CD4-positive, alpha-beta T cell treated with Interleukin-15 for 1 hour (primary cell): Measurements from ENCODE around the gene ESPNL.
"Not testable (repeated sequence)": the region's sequence is repeated elsewhere in the genome, so short reads cannot be mapped to it uniquely, and the experiment has no call there.

ENCODE experiments used
- DNase-seq: peaks from one replicate; pipeline ENCODE4 v3.0.0-alpha.2; 2020

ESPNL gene, protein sequence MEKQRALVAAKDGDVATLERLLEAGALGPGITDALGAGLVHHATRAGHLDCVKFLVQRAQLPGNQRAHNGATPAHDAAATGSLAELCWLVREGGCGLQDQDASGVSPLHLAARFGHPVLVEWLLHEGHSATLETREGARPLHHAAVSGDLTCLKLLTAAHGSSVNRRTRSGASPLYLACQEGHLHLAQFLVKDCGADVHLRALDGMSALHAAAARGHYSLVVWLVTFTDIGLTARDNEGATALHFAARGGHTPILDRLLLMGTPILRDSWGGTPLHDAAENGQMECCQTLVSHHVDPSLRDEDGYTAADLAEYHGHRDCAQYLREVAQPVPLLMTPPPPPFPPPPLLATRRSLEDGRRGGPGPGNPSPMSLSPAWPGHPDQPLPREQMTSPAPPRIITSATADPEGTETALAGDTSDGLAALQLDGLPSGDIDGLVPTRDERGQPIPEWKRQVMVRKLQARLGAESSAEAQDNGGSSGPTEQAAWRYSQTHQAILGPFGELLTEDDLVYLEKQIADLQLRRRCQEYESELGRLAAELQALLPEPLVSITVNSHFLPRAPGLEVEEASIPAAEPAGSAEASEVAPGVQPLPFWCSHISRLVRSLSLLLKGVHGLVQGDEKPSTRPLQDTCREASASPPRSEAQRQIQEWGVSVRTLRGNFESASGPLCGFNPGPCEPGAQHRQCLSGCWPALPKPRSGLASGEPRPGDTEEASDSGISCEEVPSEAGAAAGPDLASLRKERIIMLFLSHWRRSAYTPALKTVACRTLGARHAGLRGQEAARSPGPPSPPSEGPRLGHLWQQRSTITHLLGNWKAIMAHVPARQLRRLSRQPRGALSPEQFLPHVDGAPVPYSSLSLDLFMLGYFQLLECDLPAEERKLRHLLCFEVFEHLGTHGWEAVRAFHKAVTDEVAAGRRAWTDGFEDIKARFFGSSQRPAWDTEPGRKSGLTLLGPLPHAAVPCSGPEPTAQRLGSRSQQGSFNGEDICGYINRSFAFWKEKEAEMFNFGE

DNA sequence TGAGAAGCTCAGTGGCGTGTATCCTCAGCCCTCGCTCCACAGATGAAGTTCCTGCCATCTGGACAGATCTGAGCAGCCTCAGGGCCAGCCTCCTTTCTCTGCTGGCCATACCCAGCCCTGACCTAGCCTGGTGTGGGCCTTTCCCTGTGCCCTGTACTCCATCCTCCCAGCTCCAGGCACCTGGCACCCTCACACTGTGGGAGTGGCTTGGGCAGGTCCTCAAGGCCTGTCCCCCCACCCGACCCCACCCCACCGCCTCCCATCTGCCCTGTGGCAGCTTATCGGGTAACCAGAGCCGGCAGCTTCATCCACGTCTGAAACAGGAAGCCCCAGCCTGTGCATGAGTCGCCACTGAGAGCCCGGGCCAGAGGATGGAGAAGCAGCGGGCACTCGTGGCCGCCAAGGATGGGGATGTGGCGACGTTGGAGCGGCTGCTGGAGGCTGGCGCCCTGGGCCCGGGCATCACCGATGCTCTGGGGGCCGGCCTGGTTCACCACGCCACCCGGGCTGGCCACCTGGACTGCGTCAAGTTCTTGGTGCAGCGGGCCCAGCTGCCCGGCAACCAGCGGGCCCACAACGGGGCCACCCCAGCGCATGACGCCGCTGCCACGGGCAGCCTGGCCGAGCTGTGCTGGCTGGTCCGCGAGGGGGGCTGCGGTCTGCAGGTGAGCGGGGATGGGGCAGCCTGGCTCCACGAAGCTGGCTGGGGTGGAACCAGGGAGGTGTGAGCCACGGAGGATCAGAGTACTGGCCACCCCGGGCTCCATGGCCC is at the start of gene ESPNL:
ESPNL (plus strand) TSS at position 292 of the 772 bp plus-strand sequence; CDS start at position 372, 80 bp downstream.
- DNase-seq = no peak

DNA sequence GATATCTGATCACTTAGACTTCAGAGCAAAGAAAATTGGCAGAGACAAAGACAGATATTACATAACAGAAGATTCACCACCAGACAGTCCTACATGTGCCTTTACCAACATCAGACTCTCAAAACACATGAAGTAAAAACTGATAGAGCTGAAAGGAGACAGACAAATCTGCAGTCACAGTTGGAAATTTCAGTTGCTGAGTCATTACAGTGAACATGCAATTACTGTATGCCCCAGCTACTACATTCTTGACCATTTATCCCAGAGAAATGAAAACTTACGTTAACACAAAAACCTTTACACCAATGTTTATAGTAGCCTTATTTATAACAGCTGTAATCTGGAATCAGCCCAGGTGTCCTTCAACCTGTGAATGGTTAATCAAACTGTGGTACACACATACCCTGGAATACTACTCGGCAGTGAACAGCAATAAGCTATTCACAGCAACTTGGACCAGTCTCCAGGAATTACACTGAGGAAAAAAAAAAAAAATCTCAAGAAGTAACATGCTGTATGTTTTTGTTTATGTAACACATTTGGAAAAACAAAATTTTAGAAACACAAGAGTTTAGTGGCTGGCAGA is 46.9 kb upstream of the ESPNL start:
- DNase-seq = no peak

DNA sequence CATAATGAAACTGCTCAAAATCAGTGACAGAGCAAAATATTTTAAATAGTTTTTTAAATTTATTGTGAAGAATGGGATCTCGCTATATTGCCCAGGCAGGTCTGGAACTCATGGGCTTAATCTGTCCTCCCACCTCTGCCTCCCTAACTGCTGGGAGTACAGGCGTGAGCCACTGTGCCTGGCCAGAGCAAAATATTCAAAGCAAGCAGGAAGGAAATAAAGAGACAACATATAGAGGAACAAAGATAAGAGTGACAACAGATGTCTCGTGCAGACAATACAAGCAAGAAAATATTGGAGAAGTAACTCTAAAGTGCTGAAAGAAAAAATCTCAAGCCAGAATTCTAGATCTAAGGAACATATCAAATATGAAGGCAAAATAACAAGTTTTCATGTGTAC is 44.3 kb upstream of the ESPNL start:
- DNase-seq = no peak

DNA sequence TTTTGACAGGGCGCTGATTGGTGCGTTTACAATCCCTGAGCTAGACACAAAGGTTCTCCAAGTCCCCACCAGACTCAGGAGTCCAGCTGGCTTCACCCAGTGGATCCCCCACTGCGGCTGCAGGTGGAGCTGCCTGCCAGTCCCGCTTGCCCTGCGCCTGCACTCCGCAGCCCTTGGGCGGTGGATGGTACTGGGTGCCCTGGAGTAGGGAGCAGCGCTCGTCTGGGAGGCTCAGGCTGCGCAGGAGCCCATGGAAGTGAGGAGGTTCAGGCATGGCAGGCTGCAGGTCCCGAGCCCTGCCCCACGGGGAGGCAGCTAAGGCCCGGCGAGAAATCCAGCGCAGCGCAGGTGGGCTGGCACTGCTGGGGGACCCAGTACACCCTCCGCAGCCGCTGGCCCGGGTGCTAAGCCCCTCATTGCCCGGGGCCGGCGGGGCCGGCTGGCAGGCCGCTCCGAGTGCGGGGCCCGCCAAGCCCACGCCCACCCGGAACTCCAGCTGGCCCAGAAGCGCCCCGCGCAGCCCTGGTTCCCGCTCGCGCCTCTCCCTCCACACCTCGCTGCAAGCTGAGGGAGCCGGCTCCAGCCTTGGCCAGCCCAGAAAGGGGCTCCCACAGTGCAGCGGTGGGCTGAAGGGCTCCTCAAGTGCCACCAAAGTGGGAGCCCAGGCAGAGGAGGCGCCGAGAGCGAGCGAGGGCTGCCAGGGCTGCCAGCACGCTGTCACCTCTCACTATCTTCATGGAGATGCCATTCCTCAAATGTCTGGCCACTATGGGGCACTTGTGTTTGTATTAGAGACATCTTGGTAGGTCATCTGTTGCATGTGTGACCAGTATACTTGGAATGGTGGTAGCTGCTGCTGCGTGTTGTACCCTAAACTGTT is 42.2 kb upstream of the ESPNL start:
- not testable (repeated sequence) for DNase-seq

DNA sequence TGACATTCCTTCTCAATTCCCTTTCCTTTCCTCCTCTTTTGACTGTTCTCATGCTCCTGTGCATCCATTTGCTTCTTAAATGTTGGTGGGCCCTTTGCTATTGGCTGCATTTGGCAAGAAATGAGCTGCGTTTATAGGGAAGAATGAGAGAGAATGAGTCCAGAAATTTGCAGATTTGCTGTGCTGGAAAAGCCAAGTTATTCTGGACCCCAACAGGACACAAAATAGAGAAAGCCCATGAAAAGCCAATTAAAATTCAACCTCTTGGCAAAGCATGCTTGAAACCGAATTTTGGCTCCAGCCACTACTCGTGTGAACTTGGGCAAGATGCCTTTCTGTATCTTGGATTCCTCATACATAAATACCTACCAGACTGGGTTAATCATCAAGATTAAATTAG is 40.6 kb upstream of the ESPNL start:
- no peak for DNase-seq

DNA sequence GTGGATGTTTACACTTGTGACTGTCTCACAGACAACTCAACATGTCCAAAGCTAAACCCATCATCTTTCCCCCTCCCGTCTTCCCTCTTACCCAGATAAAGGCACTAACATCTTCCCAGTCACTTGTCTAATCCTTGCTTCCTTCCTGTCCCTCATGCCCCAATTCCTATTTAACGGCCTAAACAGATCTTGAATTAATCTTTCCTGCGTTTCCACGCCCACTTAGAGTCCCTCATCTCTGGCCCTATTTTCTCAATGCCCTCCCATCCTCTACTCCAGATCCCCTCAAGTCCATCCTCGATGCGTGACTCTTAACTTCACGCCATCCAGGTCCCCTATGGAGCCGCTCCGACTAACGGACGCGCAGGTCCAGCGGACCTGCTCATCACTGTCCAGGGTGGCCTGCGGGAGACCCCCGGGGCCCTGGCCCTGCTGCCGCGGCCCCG is 40.0 kb upstream of the ESPNL start:
- DNase-seq = no peak

DNA sequence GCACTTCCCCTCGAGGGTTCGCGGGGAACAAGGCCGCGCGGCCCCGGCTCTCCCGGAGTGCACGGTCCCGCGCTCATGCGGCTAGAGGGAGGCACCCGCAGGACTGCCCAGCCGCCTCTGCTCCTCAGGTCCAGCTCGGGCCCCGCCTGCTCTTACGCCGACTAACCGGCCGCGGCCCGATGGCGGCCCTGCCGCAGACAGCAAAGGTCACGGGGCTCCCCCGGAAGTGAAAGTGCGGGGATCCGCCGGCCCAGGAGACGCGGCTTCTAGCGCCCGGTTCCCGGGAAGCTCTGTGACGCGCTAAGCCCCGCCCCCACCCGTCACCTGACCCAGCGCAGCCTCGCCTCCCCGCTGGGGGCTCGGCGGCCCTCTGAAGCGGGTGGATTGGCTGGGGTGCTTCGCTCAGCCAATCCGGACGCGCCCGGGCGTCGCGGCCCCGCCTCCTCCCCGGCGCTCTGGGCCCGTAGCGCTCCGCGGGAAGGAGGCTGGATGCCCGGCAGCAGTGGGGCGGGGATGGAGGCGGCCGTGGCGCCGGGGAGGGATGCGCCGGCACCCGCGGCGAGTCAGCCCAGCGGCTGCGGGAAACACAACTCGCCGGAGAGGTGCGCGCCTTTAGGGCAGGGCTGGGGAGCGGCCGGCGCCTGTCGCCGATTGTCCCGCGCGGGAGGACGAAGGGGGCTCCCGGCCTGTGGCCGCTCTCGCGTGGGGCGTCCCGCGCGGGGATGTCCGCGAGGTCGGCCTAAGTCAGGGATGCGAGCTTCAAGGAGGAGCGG is 39.4 kb upstream of the ESPNL start, which contains the start of gene SCLY:
SCLY (plus strand) TSS at position 460 of the 773 bp plus-strand sequence; CDS start at position 514, 54 bp downstream.
- DNase-seq = peak; percentile 98

DNA sequence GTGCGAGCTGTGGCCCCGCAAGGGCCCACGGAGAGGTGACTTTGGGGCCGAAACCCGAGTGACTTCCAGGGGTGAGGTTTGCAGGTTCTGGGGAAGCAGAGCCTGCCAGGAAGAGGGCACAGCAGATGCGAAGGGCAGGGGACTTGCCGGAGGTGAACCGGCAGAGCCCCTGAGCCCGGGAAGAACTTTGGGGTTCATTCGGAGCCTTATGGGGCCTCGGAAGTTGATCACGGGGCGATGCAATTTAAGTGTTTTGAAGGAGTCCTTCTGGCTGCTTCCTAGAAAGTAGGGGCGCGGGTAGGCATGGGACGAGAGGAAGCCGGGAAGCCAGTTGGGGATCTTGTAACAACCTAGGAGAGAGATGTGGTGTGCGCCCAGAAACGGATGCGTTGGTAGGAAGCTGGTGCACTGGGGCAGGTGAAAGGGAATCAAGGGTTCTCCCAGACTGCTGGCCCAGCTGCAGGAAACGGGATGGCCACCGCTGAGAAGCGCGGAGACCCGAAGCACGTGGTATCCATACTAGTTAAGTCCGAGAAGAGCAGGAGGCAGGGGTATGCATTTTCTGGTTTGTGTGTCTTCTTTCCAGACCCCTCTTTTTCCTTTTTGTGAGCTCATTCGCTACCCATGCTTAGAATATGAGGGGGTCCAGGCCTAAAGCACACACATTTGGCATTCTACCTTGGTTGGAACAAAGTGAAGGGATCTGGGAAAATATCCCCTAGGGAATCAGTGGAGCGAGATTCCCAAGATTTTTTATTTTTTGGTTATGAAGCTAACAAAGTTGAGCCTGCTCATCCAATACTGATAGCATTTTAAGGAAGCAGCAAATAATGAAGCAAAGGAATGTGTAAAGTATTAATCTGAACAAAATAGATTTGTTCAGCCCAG is 38.6 kb upstream of the ESPNL start:
- no peak for DNase-seq

DNA sequence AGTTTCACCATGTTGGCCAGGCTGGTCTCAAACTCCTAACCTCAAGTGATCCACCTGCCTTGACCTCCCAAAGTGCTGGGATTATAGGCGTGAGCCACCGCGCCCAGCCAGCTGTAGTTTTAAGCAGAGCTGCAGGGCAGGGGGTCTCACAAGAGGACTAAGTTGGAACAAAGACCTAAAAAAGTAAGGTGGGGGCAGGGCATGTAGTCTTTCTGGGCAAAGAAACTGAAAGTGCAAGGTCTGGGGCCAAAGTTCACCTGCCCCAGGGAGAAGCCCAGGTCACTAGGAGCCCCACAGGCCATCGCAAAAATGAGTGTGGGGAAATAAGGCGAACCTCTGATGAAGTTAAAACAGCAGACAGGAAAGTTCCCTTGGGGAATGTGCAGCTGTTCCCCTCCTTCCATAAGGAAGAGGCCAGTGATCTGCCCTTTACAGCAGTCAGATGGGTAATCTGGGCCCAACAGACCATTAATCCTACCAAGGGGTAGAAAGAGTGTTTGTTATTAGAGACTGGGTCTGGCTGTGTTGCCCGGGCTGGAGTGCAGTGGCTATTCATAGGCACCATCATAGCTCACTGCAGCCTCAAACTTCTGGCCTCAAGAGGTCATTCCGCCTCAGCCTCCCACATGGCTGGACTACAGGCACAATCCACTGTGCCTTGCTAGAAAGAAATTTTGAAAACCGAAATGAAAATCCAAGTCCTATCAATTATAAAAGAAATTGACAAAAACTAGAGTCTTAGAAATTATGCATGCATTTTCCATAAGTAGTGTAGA is 36.5 kb upstream of the ESPNL start:
- DNase-seq = no peak

DNA sequence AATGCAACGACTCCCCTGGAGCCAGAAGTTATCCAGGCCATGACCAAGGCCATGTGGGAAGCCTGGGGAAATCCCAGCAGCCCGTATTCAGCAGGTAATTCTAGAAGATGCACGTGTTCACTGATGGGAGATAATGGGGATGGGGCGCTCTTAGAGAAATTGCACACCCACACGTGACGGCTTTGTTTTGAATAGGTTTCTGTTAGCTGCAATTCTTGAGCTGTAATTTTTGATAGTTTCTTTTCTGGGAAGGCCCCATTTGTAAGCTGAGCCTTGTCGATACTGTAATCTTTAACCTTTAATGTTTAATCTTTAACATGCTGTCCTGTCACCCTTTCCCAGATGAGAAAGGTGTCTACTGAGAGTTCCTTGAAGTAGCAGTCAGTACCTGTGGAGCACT is 35.8 kb upstream of the ESPNL start:
- DNase-seq = no peak

DNA sequence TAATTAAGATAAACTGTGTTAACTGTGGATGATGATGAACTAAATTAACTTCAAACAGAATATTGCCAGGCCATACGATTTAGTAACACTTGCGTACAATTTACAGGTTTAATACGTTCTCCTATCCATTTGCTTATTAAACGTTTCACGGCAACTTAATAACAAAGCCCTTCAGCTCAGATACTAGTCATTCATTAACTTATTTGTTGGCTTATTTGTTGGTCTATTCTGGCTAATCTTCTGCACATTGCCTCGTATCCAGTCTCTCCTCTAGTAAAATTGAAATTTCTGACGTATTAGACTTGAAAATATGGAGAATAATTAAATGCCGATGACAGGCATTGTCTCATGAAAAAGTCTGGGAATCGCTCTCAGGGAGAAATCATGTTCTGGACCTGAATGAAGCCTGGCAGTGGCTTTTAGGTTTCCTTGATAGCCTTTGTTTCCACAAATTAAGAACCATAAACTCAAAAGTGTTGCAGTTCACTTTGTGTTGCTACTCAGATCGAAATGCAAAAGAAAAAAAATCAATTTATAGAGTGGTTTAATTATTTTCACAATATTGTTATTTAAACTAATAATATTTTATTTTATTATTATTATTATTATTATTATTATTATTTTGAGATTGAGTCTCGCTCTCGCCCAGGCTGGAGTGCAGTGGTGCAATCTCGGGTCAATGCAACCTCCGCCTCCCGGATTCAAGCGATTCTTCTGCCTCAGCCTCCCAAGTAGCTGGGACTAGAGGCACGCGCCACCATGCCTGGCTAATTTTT is 34.9 kb upstream of the ESPNL start:
- no peak for DNase-seq

DNA sequence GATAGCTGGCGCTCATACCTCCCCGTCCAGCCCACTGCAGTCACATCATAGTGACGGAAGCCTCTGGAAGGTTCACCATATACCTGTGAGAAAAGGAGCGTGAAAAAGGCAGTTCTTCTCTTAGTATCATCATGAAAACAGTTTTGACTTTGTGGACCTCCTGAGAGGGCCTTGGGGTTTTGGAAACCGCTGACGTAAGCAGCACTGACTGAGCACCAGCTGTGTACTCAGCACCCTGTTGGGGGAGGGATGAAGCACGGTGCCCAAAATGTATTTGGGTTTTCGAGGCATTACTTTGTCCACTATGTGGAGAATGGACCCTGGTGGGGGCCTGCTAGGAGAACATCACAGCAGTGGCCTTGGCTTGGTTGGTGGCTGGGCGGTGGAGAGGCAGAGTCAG is 33.9 kb upstream of the ESPNL start:
- DNase-seq = no peak

DNA sequence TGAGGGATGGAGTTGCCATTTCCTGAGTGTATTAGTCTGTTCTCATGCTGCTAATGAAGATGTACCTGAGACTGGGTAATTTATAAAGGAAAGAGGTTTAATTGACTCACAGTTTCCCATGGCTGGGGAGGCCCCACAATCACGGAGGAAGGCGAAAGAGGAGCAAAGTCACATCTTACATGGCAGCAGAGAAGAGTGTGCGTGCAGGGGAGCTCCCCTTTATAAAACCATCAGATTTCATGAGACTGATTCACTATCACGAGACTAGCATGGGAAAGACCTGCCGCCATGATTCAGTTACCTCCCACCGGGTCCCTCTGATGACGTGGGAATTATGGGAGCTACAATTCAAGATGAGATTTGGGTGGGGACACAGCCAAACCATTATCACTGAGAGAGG is 33.4 kb upstream of the ESPNL start:
- DNase-seq = not testable (repeated sequence)

DNA sequence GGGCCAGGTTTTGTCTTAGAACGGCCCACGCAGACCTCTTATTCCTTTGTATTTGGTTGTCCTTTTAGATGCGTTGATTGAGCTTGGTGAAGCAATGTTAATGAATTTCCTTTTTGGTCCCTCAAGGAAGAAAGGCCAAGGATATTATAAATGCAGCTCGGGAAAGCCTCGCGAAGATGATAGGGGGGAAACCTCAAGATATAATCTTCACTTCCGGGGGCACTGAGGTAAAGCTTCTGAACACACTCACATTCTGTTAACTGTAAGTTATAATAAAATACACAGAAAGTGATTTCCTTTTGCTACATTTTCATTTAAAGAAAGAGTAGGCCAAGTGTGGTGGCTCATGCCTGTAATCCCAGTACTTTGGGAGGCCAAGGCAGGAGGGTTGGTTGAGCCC is 32.2 kb upstream of the ESPNL start:
- DNase-seq = no peak

DNA sequence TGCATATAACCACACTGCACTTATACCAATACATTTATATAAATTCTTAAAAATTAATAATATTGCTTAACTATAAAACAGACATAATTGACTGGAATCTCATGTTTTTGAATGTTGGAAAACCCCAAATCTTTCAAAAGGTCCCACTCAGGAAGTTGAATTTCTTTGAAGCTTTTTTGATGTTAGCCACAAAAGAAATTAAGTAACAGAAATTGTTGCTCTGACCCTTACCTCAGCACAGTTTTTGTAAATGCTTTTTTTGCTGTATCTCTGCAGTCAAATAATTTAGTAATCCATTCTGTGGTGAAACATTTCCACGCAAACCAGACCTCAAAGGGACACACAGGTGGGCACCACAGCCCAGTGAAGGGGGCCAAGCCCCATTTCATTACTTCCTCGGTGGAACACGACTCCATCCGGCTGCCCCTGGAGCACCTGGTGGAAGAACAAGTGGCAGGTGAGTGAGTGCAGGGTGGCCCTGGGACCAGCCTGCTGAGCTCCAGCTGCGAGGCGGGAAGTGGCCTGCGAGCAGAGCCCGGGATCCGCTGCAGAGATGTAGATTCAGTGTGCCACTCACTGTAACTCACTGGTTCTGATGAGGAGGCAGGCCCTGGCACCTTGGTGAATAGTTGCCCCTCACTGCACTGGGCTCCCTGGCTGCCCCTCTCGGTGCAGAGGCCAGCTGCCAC is 31.0 kb upstream of the ESPNL start:
- DNase-seq = no peak

DNA sequence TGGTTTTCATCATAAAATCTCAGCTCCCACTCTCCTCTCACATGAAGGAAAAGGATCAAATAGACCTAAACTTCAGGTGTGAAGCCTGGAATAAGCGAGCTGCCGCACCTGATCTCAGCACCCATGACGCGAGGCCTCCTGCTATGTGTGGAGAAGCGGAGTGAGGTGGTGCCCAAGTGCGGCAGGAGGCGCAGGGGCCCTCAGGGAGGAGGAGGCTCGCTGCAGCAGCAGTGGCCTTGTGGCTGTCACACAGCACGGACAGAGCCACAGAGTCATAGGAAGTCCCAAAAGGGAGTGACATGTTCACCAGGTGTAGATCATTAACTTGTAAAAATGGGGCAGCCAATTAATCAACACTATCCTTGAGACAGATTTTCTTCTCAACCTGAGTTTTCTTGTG is 30.3 kb upstream of the ESPNL start:
- no peak for DNase-seq

DNA sequence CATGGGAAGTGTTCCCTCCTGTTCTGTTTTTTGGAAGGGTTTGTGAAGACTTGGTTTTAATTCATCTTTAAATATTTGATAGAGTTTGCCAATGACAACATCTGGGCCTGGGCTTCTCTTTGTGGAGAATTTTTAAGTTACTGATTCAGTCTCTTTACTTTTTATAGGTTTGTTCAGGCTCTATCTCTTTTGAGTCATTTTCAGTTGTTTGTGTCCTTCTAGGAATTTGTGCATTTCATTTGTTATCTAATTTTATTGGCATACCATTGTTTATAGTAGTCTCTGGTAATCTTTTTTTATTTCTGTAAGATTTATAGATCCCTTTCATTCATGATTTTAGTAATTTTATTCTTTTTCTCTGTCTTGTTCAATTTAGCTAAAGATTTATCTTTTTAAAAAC is 24.7 kb upstream of the ESPNL start:
- DNase-seq = no peak
